GM19351 (cell line): ENCODE data around the gene PAX7.
"Not testable (repeated sequence)": the region's sequence is repeated elsewhere in the genome, so short reads cannot be mapped to it uniquely, and the experiment has no call there.

Experiments
- ATAC-seq: cut with Tn5 transposase; IDR thresholded peaks from one replicate; pipeline ENCODE4 v1.9.1; 2021; ENCODE audit warnings: mild to moderate bottlenecking, moderate library complexity; ENCODE audit not compliant: unreplicated experiment

The PAX7 gene

DNA sequence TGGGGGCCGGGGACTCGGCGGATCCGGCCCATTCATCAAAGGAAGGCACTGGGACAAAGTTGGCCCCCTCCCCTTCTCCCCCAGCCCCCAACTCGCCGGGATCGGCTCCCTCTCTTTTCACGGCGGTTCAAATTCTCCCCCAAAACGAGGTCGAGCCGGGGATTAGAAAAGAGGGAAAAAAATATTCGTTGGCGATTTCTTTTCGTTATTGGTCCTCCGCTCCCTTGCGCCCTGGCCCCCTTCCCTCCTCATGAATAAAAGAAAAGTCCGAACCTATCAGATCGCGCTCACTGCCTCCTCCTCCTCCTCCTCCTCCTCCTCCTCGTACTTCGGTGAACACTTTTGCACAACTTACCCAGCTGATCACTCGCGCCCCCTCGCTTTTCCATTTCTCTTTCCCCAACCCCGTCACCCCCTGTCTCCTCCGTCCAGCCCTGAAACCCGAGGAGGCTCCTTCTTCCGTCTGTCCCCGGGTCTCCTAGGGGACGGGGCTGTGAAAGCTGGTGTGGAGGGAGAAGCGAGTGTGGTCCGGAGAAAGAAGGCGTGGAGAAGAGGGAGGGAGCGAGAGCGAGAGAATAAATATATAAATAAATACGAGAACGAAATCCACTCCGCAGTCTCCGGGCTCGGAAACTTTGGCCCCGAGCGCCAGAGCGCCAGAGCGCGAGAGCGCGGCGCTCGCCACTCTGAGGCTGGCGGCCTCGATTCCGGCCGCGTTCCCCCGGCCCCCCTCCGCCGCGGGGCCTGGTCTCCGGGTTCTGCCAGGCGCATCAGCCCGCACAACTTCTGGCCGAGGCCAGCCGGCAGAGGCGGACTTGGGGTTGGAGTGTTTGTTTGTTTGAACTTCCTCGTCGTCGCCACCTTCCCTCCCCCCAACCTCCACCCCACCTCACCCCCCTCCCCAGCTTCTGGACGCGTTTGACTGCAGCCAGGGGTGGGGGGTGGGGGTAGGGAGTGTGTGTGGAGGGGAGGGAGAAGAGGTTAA lies at the start of gene PAX7:
TSS of gene PAX7 (plus strand) at position 336 of the 985 bp plus-strand sequence. CDS start 758 bp downstream, outside the sequence.
- no peak for ATAC-seq

- no peak for ATAC-seq
Observed at GRCh38 chr1:18581420-18581880, 49.2 kb upstream of the PAX7 start.

DNA sequence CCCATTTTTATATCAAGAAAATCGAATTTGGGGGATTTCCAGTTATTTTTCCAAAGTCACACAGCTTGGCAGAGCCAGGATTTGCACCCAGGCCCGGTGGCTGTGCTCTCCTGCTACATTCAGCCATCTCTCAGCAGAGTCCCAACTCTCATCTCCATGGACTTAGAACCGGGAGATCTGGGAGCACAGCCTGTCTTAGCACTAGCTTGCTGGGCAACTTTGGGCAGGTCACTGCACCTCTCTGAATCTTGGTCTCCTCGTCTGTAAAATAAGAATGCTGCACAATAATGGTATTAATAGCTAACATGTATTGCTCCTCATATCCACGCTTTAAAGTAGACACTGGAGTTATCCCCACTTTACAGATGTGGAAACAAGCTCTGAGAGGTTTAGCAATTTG lies 47.8 kb upstream of the PAX7 start:
- no peak for ATAC-seq

DNA sequence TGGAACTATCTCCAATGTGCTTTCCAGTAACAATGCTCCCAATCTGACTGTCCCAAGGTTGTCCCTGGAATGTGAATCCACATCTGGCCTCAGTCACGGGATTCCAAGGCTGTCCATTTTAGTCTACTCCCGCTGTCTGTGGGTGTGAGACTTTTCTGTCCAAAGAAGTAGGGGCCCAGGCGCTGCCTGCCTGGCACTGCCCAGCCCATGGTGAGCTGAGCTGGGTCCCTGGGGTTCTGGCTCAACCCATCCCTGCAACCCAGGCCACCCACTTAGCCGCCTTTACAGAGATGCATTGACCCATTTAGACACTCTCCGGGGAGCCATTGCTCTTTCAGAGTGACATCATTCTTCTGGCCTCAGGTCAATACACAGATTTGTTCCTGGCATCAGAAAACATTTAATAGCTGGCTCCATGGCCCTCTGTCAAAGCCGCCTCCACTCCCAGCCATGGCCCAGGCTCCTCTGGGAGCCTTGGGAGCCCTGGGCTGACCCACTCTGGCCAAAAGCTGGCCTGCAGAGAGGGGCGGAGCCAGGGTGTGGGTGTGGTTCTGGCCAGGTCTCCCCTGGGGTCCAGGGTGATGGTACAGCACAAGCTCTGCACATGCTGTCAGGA lies 47.2 kb upstream of the PAX7 start:
- ATAC-seq = no peak

DNA sequence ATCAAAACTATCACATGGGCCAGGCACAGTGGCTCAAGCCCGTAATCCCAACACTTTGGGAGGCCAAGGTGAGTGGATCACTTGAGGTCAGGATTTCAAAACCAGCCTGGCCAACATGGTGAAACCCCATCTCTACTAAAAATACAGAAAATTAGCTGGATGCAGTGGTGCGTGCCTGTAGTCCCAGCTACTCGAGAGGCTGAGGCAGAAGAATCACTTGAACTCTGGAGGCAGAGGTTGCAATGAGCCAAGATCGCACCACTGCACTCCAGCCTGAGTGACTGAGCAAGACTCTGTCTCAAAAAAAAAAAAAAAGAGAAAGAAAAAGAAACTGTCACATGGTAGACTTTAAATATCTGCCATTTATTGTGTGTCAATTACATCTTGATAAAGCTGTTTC lies 44.6 kb upstream of the PAX7 start:
- not testable (repeated sequence) for ATAC-seq

- no peak for ATAC-seq
Observed at GRCh38 chr1:18588093-18588492, 42.6 kb upstream of the PAX7 start.

- ATAC-seq = no peak
Observed at GRCh38 chr1:18592368-18592767, 38.3 kb upstream of the PAX7 start.

GRCh38 chr1:18597160-18598042 lies 33.2 kb upstream of the PAX7 start:
- no peak for ATAC-seq

DNA sequence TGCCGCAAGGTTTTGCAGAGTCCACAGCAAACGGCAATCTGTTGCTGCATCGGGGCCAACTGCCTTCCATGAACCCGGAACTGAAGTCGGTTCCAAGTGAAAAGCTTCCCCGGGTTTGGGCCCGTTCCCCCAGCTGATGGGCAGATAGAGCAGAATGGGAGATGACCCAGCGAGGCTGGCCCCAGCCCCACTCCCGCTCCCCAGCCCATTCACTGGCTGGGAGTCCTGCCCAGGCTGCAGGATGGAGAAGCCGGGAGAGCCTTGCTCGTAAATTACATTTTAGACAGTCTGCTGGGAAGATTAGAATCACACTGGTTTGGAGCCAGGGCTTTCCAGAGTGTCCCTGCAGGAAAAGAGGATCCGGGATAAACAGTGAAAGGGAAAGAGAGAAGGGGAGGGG lies 31.6 kb upstream of the PAX7 start:
- ATAC-seq = no peak

- no peak for ATAC-seq
Observed at GRCh38 chr1:18599704-18600103, 30.9 kb upstream of the PAX7 start.

DNA sequence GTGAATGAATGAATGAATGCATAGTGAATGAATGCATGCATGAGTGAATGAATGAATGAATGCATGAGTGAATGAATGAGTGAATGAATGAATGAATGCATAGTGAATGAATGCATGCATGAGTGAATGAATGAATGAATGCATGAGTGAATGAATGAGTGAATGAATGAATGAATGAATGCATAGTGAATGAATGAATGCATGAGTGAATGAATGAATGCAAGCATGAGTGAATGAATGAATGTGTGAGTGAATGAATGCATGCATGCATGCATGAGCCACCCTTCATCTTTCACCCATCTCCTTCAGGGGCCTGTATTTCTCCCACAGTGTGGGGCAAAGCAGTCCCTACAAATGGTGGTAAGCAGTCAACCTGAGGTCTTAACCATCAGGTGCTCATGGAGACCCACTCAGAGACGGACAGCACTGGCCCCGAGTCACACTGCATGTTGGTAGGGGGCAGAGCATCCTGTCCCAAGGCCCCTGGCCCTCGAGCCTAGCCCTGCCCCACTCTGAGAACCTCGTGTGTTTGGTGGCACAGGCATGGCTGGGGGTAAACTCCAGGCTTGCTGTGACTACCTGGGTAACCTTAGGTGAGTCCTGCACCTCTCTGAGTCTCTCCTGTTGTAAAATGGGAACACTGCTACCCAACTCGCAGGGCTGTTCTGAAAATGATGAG lies 28.0 kb upstream of the PAX7 start:
- no peak for ATAC-seq

DNA sequence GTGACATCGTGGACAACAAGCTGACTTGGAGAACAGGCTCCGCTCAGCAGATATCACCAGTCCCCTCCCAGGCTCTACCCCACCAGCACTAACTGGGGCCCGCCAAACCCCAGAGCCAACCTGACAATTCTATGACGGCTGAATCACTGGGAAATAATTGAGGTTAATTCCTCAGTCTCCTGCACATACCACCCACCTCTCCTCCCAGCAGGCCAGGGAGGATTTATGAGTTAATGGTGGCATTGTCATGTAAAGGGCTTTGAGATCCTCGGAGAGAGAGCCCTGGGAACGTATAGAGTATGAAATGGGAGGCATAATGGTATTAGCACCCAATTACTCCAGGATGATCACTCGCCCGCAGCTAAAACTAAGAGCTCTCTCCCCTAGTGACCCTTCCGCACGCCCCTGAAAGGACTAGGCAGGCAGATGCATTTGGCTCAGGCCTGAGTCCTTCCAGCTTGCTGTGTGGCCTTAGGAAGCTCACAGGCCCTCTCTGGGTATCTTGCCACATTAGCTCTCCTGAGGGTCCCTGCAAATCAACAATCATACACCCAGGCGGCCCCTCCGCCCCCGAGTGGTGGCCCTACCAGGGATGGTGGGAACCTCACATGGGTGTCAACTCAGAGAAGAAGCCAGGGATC lies 27.3 kb upstream of the PAX7 start:
- no peak for ATAC-seq

DNA sequence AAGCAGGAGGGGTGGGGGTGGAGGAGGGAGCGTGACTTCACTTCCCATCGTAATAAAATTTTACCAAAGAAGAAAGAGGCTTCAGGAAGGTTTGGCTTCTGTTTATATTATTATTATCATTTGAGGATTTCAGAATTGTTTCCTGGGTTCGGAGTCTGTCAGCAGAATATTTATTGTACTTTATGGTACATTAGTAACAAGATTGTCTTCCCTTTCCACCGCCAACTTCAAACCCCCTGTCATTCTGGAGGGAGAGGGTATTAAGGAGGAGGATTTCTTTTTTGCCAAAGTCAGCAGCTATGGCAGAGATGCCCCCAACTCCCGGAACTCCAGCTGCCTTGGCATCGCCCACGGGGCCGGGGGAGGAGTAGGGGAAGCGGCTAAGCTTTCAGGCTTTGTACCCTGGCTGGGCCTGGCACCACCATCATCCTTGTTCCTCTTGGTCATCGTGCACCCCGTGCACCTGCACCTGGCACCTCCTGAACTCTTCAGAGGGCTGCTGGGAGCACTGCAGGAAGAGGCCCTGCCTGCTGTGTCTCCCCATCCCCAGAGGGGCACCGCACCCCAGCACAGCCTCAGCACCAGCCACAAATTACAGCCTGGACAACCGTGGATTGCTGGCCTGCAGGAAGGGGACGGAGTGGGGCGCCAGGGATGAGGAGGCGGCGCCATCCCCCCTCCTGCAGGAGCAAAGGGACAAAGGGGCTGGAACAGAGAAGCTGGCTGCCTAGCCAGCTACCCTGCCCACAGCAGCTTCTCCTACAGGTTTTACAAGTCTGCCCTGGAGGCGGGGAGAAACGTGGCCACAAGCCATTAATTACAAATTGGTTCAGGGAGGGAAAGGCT lies 24.0 kb upstream of the PAX7 start:
- ATAC-seq = no peak

DNA sequence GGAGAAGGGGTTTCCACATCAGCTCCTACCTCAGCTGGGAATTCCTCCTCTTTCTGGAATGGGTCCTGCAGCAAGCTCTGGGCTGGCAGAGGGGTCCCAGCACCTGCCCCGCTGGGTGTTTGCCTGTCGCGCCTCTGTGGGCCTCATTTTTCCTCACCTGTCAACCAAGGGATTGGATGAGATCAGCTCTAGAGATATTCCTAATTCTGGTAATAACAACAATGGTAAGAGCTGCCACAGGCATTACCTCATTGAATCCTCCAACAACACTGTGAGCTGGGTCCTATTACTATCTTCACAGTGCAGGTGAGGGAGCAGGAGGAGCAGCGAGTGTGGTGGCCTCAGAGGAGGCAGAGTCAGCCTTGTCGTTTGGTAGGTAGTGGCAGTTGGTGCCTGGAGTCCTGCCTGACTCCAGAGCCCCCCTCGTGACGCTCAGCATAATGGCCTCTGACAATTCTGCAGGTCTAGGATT lies 23.3 kb upstream of the PAX7 start:
- ATAC-seq = no peak

- no peak for ATAC-seq
Observed at GRCh38 chr1:18608534-18608933, 22.1 kb upstream of the PAX7 start.

- ATAC-seq = no peak
Observed at GRCh38 chr1:18611311-18611710, 19.3 kb upstream of the PAX7 start.

DNA sequence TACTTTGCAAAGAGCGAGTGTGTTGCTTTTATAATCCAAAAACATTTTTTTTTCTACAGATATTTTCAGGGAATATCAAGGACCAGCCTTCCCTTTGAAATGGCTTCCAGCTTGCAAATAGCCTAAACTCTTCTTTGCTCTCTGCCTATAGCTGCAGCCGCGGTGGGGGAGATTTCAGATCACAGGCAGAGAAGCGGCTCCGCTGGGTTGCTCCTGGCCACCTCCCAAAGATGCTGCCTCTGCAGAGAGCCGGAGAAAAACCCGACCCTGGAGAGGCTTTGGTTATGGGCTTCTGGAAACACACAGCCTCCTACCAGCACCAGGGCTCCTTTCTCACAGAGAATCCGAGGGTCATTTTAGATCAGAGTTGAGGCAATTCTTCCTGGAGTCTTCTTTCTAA lies 18.6 kb upstream of the PAX7 start:
- ATAC-seq = no peak

DNA sequence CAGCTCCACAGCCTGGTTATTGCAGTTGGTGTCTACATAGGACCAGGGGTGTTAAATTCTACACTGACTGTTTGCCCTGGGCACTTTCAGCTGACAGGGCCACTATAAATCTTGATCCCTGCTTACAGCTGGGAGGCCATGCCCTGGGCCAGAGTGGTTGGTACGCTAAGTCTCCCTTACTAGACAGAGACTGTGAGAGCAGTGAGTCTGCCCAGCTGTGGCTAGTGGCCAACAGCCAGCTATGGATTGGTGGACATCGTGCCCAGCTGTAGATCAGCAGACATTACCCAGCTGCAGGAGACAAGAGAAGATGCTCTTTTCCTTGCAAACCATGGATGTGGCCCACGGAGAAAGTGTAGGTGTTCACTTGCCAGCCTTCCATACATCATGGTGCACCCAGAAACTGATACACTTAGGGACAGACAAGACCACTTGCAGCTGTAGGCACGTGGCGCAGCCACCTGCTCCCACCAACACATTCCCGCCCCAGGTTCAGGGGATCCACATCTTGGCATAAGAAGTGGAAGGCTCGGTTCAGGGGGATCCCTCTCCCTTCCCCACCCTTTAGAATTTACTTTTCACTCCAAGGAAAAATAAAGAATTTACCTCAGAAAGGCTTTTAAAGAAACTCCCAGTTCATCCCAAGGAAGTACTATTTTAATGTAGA lies 16.4 kb upstream of the PAX7 start:
- ATAC-seq = no peak
